Loucy (cell line): Measurements from ENCODE around the gene RRP8.

ENCODE experiments used
- CTCF ChIP-seq: fragments of 200-600 bp; sonication (generic); conservative IDR thresholded peaks from 2 replicates; pipeline ENCODE4 v1.5.1; 2014; ENCODE audit warnings: mild to moderate bottlenecking, antibody characterized with exemption, low read length
- EZH2phosphoT487 ChIP-seq: fragments of 200-600 bp; IDR thresholded peaks from 2 replicates; pipeline ENCODE4 v1.6.1; 2018; ENCODE audit warnings: antibody characterized with exemption, mild to moderate bottlenecking, moderate library complexity, borderline replicate concordance

GRCh38 chr11:6629892-6630631 lies 26.6 kb upstream of the RRP8 start:
- TF ChIP-seq CTCF (no peak), EZH2phosphoT487 (no peak)
